ENCODE measurements around the gene COX17. TPM values are rescaled to one million over a fixed set of nuclear protein-coding genes. Genes with fewer than 3 reads are reported as not detected.

The COX17 gene
- total and polyA plus RNA-seq, 9 of the 15 experiments (the other 6 are each of a cell fraction or from before 2014, with no cell fraction given) = 29.1 to 167 (median 60.6) TPM

DNA sequence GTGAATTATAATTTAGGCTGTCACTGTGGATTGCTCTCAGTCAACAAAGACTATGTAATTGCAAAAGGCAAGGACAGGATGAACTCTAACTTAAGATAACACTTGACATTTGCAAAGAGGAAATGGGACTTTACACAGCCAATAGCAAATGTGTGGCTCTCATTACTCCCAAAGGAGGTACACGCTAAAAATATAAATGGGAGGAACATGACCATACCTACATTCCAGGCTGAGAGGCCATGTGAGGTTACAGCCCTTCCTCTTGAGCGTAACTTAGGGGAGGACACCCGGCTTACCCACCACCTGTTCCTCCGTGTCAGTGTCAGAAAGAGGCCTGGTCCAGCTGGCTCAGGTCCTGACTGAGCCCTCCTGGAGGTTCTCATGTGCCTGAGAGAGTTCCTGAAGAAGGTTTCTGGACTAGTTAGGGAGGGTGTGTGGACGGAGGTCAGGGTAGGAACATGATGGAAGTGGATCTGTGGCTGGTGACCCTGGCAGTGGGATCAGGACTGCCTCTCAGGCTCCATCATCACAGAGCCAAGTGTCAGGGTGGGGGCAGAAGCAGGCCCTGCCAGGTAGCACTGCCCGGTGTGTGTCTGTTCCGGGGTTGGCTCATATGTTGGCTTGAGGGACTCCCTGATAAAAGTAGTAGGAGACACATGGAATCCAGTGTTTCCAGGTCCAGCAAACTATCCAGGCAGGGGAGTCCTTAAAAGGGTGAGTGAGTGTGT, 24.7 kb downstream of the COX17 start:
- no peaks in the 10 kb centered on the region for H3K36me3 ChIP-seq (ENCODE audit: control insufficient read depth, insufficient read depth, low read length)
- FAIRE-seq (no peak), ATAC-seq (no peak), DNase-seq (ENCODE audit: extremely low read depth in 1 of 4, low spot score in 3 of 4) (no peak)
- peaks cover 0 to 2% of the 10 kb centered on the region in 2 experiments; a peak in 3 of 5 replicates for H3K4me1 ChIP-seq (replicated peaks in 1 of 2; ENCODE audit: control insufficient read depth in 2 of 2, insufficient read depth in 2 of 2, low read length in 2 of 2)
- H3K9me1 ChIP-seq (ENCODE audit: control insufficient read depth, insufficient read depth, low read length) = no peaks in the 10 kb centered on the region
- no peak overlapping the region for H3K9ac ChIP-seq (ENCODE audit: insufficient read depth in 1 of 2, low read depth in 2 of 2, low read length in 2 of 2)
- intact Hi-C loops (cut with micrococcal nuclease) (no loop called here), in situ Hi-C loops (cut with MboI) (no loop called here)
- H2AFZ ChIP-seq (ENCODE audit: low read depth, low read length) = no peak overlapping the region
- H3K4me3 ChIP-seq = no peak overlapping the region
- H4K20me1 ChIP-seq (replicated peaks; ENCODE audit: control insufficient read depth, insufficient read depth, low read length) = no peaks in the 10 kb centered on the region
- H3K9me3 ChIP-seq (replicated peaks; ENCODE audit: control insufficient read depth, insufficient read depth, low read depth, low read length) = no peaks in the 10 kb centered on the region
- WGBS (ENCODE audit: insufficient coverage, low coverage, missing lambda C conversion rate) = 47% methylated on average over 5 of the region's 7 CpGs
- CTCF ChIA-PET (ENCODE audit: low intra/inter-chr PET ratio) = no interaction called here
- H3K4me2 ChIP-seq (ENCODE audit: insufficient read depth, low read length) = no peak overlapping the region
- H3K27ac ChIP-seq (ENCODE audit: extremely low read depth, low read depth, low read length) = no peak overlapping the region
- POLR2A ChIA-PET = no interaction called here
- no peaks in the 10 kb centered on the region for H3K27me3 ChIP-seq (ENCODE audit: control insufficient read depth in 2 of 2, insufficient read depth in 2 of 2, low read length in 2 of 2)
- no peaks in the 10 kb centered on the region for H3K79me2 ChIP-seq (ENCODE audit: control insufficient read depth, insufficient read depth, low read length)
- BruUV-seq (replicated peaks) = no TSS peak
- TF ChIP-seq ZNF263 (CRISPR knock-in tag; IDR thresholded peaks at IDR 0.05; ENCODE audit: borderline replicate concordance) (no peak), HEY1 (CRISPR knock-in tag; IDR thresholded peaks at IDR 0.05; ENCODE audit: borderline replicate concordance) (no peak), HMG20A (CRISPR knock-in tag; conservative IDR thresholded peaks at IDR 0.05) (no peak), ZNF707 (CRISPR knock-in tag; conservative IDR thresholded peaks at IDR 0.05) (no peak), ZNF699 (CRISPR knock-in tag; IDR thresholded peaks at IDR 0.05; ENCODE audit: insufficient replicate concordance) (no peak), ELF2 (CRISPR knock-in tag; IDR thresholded peaks at IDR 0.05) (no peak), ZC3H4 (CRISPR knock-in tag; IDR thresholded peaks at IDR 0.05; ENCODE audit: borderline replicate concordance) (no peak), TSC22D4 (tag; IDR thresholded peaks at IDR 0.05) (no peak), XRCC3 (IDR thresholded peaks at IDR 0.05) (no peak)
- TF ChIP-seq, protein P1, sequence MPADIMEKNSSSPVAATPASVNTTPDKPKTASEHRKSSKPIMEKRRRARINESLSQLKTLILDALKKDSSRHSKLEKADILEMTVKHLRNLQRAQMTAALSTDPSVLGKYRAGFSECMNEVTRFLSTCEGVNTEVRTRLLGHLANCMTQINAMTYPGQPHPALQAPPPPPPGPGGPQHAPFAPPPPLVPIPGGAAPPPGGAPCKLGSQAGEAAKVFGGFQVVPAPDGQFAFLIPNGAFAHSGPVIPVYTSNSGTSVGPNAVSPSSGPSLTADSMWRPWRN (IDR thresholded peaks at IDR 0.05; ENCODE audit: low read depth) = no peak
